ENCODE results near the gene NELL2. TPM values are rescaled to one million over a fixed set of nuclear protein-coding genes. Genes with fewer than 3 reads are reported as not detected.

The NELL2 gene
- 0.22 TPM in 1 of 5 replicates, not detected in the others for total RNA-seq (2022; extraction: Qiagen RNA extraction)

GRCh38 chr12:44875954-44876543 is at the start of gene NELL2:
Gene NELL2 (minus strand): TSS chr12:44876315. CDS start chr12:44875869, 446 bp downstream.

Other genes with a start within 250 kb of the NELL2 start
- not detected in 5 replicates for gene DBX2, start 174.8 kb upstream of the NELL2 start, total RNA-seq (2022; extraction: Qiagen RNA extraction)

Data from A549 treated with CORT108297 at 1 μM for 4 hours (cell line).